SK-N-MC (cell line): ENCODE data around the gene MRPL9.
A peak's percentile ranks its signal among the peaks of the same experiment; 100 is the strongest.

Source experiments
- EZH2 ChIP-seq: fragments of 200-600 bp; sonication (generic); IDR thresholded peaks from one replicate; pipeline ENCODE4 v1.6.1; 2017; ENCODE audit warnings: antibody characterized with exemption
- POLR2AphosphoS5 ChIP-seq: IDR thresholded peaks from 2 replicates; pipeline ENCODE4 v1.6.1; 2012; ENCODE audit warnings: mild to moderate bottlenecking, low read depth, low read length, borderline replicate concordance

DNA sequence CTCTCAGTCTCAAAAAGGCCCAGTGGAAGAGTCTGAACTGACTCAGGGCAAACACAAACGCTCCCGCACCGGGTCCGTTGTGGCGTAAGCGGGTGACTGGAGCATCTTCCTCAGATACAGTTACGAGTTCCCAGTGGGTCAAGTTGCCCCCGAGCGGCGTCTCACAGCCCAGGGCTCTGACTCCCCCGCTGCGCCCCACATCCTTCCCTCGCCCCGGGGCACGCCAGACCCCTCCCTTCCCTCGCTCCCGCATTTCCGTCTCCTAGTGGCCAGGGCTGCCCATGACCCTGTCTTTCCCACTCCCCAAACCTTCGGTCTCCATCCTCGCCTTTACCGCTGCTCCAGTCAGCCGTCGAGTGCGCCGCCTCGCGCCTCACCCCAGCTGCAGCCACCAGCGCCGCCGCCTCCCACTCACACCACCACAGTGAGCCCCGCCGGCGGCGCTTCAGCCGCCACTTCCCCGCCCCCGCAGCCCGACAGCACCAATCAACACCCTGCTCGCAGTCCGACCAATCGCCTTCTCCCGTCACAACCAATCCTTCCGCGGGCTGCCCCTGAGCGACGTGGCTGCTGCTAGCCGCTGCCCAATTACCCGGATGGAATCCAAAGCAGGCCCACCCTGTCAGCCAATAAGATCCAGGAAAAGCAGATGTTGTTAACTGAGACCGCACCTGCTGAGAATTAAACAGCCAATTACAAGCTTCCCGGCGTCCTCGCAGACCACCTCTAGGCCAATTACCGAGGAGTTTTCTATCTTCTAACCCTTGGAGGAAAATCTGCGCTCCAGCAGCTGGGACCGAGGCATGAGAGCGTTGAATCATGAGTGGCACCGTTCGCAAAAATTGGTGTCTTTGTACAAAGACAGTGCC lies 27.0 kb upstream of the MRPL9 start, which contains the start of gene TDRKH:
- TF ChIP-seq POLR2AphosphoS5 (peak; percentile 23; the same call in 1 of the 2 replicates), EZH2 (no peak)
